HG03457 (cell line): ENCODE data around the gene ERCC2.
"Not testable (repeated sequence)": the region's sequence is repeated elsewhere in the genome, so short reads cannot be mapped to it uniquely, and the experiment has no call there.

Source experiments
- ATAC-seq: cut with Tn5 transposase; IDR thresholded peaks from one replicate; pipeline ENCODE4 v1.9.1; 2021; ENCODE audit warnings: moderate number of reproducible peaks; ENCODE audit not compliant: unreplicated experiment

ERCC2 gene

DNA sequence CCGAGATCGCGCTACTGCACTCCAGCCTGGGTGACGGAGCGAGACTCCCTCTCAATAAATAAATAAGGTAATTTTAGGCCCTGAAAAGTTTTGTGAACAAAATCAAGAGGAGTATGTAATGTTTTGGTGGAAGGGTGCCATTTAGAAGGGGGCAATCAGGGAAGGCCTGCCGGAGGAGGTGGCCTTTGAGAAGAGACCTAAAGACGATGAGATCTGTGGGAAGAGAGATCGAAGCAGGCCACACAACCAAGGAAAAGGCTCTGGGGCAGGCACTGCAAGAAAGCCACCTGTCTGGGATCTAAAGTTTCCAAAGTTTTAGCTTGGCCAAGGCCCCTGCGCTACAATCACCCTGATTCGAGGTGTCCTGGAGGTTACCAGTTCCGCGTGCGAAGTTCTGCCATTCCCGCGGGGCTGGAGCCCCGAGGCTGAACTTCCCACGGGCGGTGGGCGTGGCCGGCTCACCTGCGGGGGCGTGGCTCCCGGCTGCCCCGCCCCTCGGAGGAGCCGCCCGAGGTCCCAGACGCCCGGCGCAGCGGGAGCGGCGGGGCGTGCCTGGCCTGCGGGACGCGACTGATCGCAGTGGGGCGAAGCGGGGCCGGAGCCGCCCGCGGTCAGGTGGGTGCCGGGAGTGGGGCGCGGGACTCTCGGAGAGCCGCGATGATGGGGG, 30.0 kb downstream of the ERCC2 start, which contains the start of gene KLC3:
KLC3 (plus strand) TSS at position 519 of the 667 bp plus-strand sequence. CDS start 4,792 bp downstream, outside the sequence.
- no peak for ATAC-seq

DNA sequence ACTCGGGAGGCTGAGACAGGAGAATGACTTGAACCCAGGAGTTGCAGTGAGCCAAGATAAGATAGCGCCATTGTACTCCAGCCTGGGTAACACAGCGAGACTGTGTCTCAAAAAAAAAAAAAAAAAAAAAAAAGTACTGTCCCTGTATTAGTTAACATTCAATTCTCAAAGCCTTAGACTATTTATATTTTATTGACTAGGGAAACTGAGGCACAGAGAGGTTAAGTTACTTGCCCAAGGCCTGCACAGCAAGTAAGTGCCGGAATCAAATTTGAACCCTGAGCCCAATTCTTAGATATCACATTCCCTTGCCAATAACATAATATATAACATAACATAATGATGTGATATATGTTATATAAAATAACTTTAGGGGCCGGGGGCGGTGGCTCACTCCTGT, 30.7 kb downstream of the ERCC2 start:
- no peak for ATAC-seq

DNA sequence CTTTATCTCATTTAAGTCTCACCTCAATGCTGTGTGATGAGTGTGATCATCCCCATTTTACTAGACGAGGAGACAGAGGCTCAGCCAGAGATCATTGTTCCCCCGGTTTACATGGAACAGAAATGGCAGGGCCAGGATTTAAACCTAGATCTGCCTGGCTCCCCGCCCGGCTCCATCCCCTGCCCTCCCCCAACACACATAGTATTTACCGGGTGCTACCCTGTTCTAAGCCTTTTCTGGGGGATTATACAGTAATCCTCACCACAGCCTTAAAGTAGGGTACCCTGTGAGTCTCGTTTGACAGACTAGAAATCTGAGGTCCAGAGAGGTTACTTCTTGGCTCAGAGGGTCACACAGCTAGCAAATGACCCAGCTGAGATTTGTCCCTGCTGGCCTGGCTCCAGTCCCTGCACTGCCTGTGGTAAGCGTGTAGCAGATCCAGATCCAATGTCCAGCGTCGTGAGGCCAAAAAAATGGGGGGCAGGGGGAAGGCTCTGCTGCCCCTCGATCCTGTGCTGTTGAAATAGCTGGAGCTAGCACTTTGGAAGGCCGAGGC, 33.6 kb downstream of the ERCC2 start:
- ATAC-seq = no peak

GRCh38 chr19:45334881-45335280, 35.5 kb downstream of the ERCC2 start:
- not testable (repeated sequence) for ATAC-seq

- no peak for ATAC-seq
These were observed 36.6 kb downstream of the ERCC2 start for GRCh38 chr19:45333609-45334303.

GRCh38 chr19:45331411-45331810, 39.0 kb downstream of the ERCC2 start:
- no peak for ATAC-seq

DNA sequence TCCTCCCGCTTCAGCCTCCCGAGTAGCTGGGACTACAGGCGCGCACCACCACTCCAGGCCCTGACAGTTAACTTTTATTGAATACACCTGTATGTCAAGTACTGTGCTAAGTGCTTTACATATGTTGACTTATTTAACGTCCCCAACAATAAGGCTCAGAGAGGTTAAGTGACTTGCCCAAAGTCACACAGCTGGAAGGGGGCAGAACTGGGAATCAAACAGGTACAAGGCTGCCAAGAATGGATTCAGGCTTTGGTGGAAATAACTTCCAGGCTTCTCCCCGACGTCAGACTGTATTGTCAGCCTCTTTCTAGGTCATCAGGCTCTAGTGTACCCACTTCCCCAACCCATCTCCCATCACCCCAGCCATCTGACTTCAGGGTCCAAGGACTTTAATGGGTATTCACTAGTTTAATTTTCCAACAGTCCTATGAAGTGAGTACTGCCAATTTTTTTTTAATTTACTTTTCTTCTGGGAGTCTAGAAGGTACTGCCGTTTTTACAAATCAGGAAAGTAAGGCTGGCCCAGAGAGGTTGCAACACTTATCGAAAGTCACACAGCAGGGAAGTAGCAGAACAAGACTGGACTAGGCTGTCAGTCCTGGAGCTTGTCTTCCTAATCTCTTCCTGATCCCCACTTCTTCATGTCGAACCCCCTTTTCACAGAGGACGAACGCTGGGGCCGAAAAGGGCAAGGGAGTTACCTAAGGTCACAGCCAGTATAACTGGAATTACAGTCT, 42.8 kb downstream of the ERCC2 start:
- ATAC-seq = no peak

GRCh38 chr19:45324349-45324907, 45.9 kb downstream of the ERCC2 start:
- ATAC-seq = no peak

DNA sequence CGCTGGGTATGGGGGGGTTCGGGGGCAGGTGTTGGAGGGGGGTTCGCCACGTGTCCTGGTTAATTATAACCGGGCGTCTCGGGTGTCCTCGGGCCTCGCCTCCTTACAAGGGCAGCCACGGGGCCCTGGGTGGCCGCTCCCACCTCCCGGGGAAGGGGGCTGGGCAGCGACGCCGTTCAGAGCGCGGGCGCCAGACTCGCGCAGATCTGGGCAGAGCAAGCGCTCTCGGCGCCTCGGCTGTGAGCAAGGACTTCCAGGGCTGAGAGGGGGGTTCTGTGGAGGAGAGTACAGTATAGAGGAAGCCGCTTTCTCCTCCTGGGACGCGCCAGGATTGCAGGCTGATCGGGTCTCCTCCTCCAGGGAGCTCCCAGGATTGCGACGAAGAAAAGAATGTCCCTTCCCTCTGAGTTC, 46.7 kb downstream of the ERCC2 start:
- ATAC-seq = no peak

- no peak for ATAC-seq
These were observed 47.6 kb downstream of the ERCC2 start, which contains the start of gene CKM for GRCh38 chr19:45322744-45323281. CKM (minus strand) TSS chr19:45322875; CDS start chr19:45319713, 3,162 bp downstream.

- no peak for ATAC-seq
These were observed 48.1 kb downstream of the ERCC2 start for GRCh38 chr19:45322311-45322710.

DNA sequence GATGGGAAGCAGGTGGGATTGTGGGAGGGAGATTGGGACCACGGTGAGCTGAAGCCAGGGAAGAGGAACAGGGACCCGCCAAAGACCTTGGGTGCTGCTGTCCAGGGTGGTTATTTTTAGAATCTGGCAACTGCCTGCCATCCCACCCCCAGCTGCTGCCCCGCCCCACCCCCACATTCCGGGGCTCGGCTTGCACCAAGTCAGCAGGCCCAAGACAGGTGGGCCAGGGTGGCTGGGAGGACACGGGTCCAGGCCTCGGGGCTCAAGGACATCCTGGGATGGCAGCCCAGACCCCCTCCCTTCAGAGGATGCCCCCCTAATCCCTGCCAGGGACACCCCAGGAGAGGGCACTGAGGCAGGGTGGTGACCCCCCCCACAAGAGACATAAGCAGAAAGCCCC, 48.5 kb downstream of the ERCC2 start:
- ATAC-seq = no peak

- no peak for ATAC-seq
These were observed 49.2 kb downstream of the ERCC2 start for GRCh38 chr19:45320997-45321775.

DNA sequence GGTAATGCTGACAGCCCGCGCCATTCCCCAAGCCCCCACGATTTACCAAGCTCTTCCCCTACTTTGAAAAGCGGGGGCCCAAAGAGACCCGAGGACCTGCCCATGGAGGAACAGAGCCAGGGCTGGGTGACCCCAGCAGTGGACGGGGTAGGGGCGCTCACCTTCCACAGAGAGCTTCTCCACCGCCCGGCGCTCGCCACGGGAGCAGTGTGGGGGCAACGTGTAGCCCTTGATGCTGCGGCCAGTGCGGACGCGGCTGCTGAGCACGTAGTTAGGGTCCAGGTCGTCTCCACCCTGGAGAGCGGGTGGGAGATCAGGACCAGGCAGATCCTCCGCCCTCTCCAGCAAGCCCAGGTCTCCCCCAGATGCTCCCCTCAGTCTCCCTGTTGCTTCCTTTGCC, 55.1 kb downstream of the ERCC2 start:
- no peak for ATAC-seq

DNA sequence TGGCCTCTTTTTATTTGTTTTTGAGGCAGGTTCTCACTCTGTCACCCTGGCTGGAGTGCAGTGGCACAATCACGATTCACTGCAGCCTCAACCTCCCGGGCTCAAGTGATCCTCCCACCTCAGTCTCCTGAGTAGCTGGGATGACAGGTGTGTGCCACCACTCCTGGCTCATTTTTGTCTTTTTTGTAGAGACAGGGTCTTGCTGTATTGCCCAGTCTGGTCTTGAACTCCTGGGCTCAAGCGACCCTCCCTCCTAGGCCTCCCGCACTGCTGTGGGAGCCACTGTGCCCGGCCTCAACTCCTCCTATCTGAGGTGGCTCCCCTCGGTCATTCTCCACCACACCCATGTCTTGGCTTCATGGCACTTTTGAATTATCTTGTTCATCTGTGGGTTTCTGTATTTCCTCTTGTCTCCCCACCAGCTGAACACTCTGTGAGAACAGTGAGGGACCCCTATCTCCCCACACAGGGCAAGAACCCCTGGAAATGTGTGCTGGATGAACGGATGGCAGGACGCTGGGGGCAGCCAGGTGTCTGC, 55.6 kb downstream of the ERCC2 start:
- no peak for ATAC-seq

- not testable (repeated sequence) for ATAC-seq
These were observed 58.1 kb downstream of the ERCC2 start for GRCh38 chr19:45312285-45312684.

DNA sequence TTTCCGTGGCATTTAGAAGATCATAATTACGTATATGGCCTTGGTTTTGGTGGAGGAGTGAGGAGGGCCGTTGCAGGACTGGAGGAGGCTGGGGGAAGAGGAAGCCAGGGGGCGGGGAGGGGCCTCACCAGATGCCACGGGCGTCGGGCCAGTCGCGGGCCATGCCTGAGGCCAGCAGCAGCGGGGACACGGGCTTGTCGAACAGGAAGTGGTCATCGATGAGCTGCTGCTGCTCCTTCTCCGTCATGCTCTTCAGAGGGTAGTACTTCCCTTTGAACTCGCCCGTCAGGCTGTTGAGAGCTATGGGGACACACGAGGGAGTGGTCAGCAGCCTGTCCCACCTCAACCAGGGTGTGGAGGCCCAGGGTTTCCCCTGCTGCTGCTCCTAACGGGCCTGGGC, 58.8 kb downstream of the ERCC2 start:
- ATAC-seq = no peak

- not testable (repeated sequence) for ATAC-seq
These were observed 61.1 kb downstream of the ERCC2 start for GRCh38 chr19:45309322-45309721.

- no peak for ATAC-seq
These were observed 63.0 kb downstream of the ERCC2 start for GRCh38 chr19:45307361-45307760.
